Lung microvascular endothelial cell (primary cell): ENCODE measurements around the gene CHCHD1. TPM values are rescaled to one million over a fixed set of nuclear protein-coding genes. Genes with fewer than 3 reads are reported as not detected.
"Not testable (repeated sequence)": the region's sequence is repeated elsewhere in the genome, so short reads cannot be mapped to it uniquely, and the experiment has no call there.

Experiments
- DNase-seq, 2 donors: peaks; one replicate each; pipeline versions ENCODE4 v3.0.0 to v3.0.0-alpha.2; 2010; ENCODE audit warnings: low read depth in 2 of 2
- total RNA-seq: library from RNA; depleted of rRNA; stranded (reverse); fragments of >200 nt; gene quantifications from 2 replicates; pipeline ENCODE4 v1.2.1, GENCODE V29; 2014

CHCHD1 gene
- total RNA-seq = 21.6 and 28.6 TPM in 2 replicates

GRCh38 chr10:73781879-73782748 lies at the start of gene CHCHD1:
Gene CHCHD1, plus strand, starts transcription at chr10:73782048. Its CDS starts 28 bp downstream, at chr10:73782076.
- peak; percentile 90 to 91 for DNase-seq

GRCh38 chr10:73732426-73732825 lies 49.4 kb upstream of the CHCHD1 start:
- no peak for DNase-seq

GRCh38 chr10:73732931-73733623 lies 48.8 kb upstream of the CHCHD1 start:
- DNase-seq = no peak

GRCh38 chr10:73734028-73734720 lies 47.7 kb upstream of the CHCHD1 start:
- DNase-seq = no peak

GRCh38 chr10:73734796-73735305 lies 47.0 kb upstream of the CHCHD1 start:
- no peak for DNase-seq

GRCh38 chr10:73740501-73741254 lies 41.2 kb upstream of the CHCHD1 start:
- not testable (repeated sequence) for DNase-seq

- no peak for DNase-seq
These were observed 39.5 kb upstream of the CHCHD1 start for GRCh38 chr10:73742454-73742734.

- no peak for DNase-seq
These were observed 38.4 kb upstream of the CHCHD1 start for GRCh38 chr10:73743327-73743904.

GRCh38 chr10:73743905-73744663 lies 37.8 kb upstream of the CHCHD1 start, which contains the start of gene SEC24C:
Gene SEC24C, plus strand, starts transcription at chr10:73744372. Its CDS starts 2,461 bp downstream, at chr10:73746833.
- peak; percentile 97 for DNase-seq

- peak in 1 of 2 donors; percentile 74 for DNase-seq
These were observed 37.2 kb upstream of the CHCHD1 start for GRCh38 chr10:73744664-73744975.

GRCh38 chr10:73746721-73747120 lies 35.1 kb upstream of the CHCHD1 start:
- DNase-seq = no peak

- DNase-seq = no peak
These were observed 31.0 kb upstream of the CHCHD1 start for GRCh38 chr10:73750819-73751218.

GRCh38 chr10:73756183-73756582 lies 25.7 kb upstream of the CHCHD1 start:
- no peak for DNase-seq

- no peak for DNase-seq
These were observed 22.9 kb upstream of the CHCHD1 start for GRCh38 chr10:73758704-73759511.

GRCh38 chr10:73759512-73760115 lies 22.2 kb upstream of the CHCHD1 start:
- DNase-seq = no peak

GRCh38 chr10:73761781-73762180 lies 20.1 kb upstream of the CHCHD1 start:
- no peak for DNase-seq

- DNase-seq = peak in 1 of 2 donors; percentile 32
These were observed 18.9 kb upstream of the CHCHD1 start for GRCh38 chr10:73762915-73763314.

- DNase-seq = no peak
These were observed 18.5 kb upstream of the CHCHD1 start for GRCh38 chr10:73763343-73763742.

- no peak for DNase-seq
These were observed 16.8 kb upstream of the CHCHD1 start for GRCh38 chr10:73765066-73765465.
